GM23338 (cell line): ENCODE measurements around the gene RABL3. TPM values are rescaled to one million over a fixed set of nuclear protein-coding genes. Genes with fewer than 3 reads are reported as not detected.

ENCODE experiments used
- ATAC-seq: fragments of 200-7000 bp; cut with Tn5 transposase; 3 replicates; pipeline ENCODE4 v1.9.1; 2020
- DNase-seq: peaks from one replicate; pipeline ENCODE4 v3.0.0-alpha.2; 2015; ENCODE audit warnings: low spot score
- H2AFZ ChIP-seq: fragments of 200-600 bp; sonication (generic); 2 replicates; pipeline ENCODE4 v1.8.0; 2016; ENCODE audit warnings: antibody characterized with exemption, mild to moderate bottlenecking, moderate library complexity
- H3F3A ChIP-seq: fragments of 200-600 bp; sonication (generic); replicated peaks from 2 replicates; pipeline ENCODE4 v1.8.0; 2017; ENCODE audit warnings: antibody characterized with exemption, mixed run types, low read depth
- H3K27ac ChIP-seq: fragments of 200-600 bp; sonication (generic); 2 replicates; pipeline ENCODE4 v1.6.1; 2016; ENCODE audit warnings: low read depth
- H3K27me3 ChIP-seq: fragments of 200-600 bp; sonication (generic); 2 replicates; pipeline ENCODE4 v1.8.0; 2016; ENCODE audit warnings: mild to moderate bottlenecking, mixed run types, moderate library complexity; ENCODE audit not compliant: insufficient read depth
- H3K36me3 ChIP-seq: fragments of 200-600 bp; sonication (generic); 2 replicates; pipeline ENCODE4 v1.8.0; 2016; ENCODE audit warnings: mild to moderate bottlenecking; ENCODE audit not compliant: insufficient read depth
- H3K4me1 ChIP-seq: fragments of 200-600 bp; sonication (generic); 2 replicates; pipeline ENCODE4 v1.8.0; 2016; ENCODE audit warnings: mild to moderate bottlenecking, moderate library complexity; ENCODE audit not compliant: insufficient read depth
- H3K4me2 ChIP-seq: fragments of 200-600 bp; sonication (generic); 2 replicates; pipeline ENCODE4 v1.7.1; 2017; ENCODE audit warnings: mixed run types
- H3K4me3 ChIP-seq: fragments of 200-600 bp; sonication (generic); 2 replicates; pipeline ENCODE4 v1.6.1; 2016; ENCODE audit warnings: mixed run types
- H3K79me2 ChIP-seq: fragments of 200-600 bp; sonication (generic); replicated peaks from 2 replicates; pipeline ENCODE4 v1.8.0; 2017; ENCODE audit warnings: mild to moderate bottlenecking; ENCODE audit not compliant: insufficient read depth
- H3K9me2 ChIP-seq: fragments of 200-600 bp; sonication (generic); 2 replicates; pipeline ENCODE4 v1.8.0; 2017; ENCODE audit not compliant: insufficient read depth
- H4K20me1 ChIP-seq: fragments of 200-600 bp; sonication (generic); replicated peaks from 2 replicates; pipeline ENCODE4 v1.8.0; 2017; ENCODE audit warnings: mild to moderate bottlenecking; ENCODE audit not compliant: insufficient read depth
- H3K27ac Mint-ChIP-seq: 2 replicates; pipeline ENCODE4 v1.8.0; 2020; ENCODE audit warnings: inconsistent platforms, mild to moderate bottlenecking, moderate library complexity, mixed read lengths
- H3K27me3 Mint-ChIP-seq: 3 replicates; pipeline ENCODE4 v1.8.0; 2022; ENCODE audit warnings: low read depth, mild to moderate bottlenecking, moderate library complexity, mixed read lengths, inconsistent platforms; ENCODE audit not compliant: insufficient read depth, poor library complexity
- H3K36me3 Mint-ChIP-seq: 3 replicates; pipeline ENCODE4 v1.8.0; 2021; ENCODE audit warnings: low read depth, mild to moderate bottlenecking, inconsistent platforms, moderate library complexity, mixed read lengths
- H3K4me1 Mint-ChIP-seq: 3 replicates; pipeline ENCODE4 v1.8.0; 2020; ENCODE audit warnings: mild to moderate bottlenecking, inconsistent platforms, mixed read lengths
- H3K4me3 Mint-ChIP-seq: 3 replicates; pipeline ENCODE4 v1.8.0; 2021; ENCODE audit warnings: moderate library complexity, mild to moderate bottlenecking, inconsistent platforms, mixed read lengths
- H3K9me3 Mint-ChIP-seq: 3 replicates; pipeline ENCODE4 v1.8.0; 2020; ENCODE audit warnings: moderate library complexity, mild to moderate bottlenecking, inconsistent platforms, mixed read lengths
- CREB1 ChIP-seq: fragments of 250-450 bp; sonication (Bioruptor Pico); IDR thresholded peaks from 2 replicates; pipeline ENCODE4 v1.5.0; 2020; ENCODE audit warnings: low read depth, mild to moderate bottlenecking, moderate library complexity
- CTCF ChIP-seq, 2 experiments: fragments of 200-600 bp in 1 of 2; sonication (generic) in 1 of 2; conservative IDR thresholded peaks; 2 replicates each; pipeline versions ENCODE4 v1.5.1 to v1.6.1; 2016 to 2017; ENCODE audit warnings: antibody characterized with exemption in 2 of 2, low read depth in 2 of 2, mild to moderate bottlenecking in 2 of 2, moderate library complexity in 1 of 2
- EZH2 ChIP-seq: fragments of 200-600 bp; sonication (generic); IDR thresholded peaks from one replicate; pipeline ENCODE4 v1.8.0; 2017; ENCODE audit warnings: antibody characterized with exemption, mild to moderate bottlenecking, low read depth; ENCODE audit not compliant: unreplicated experiment
- EZH2phosphoT487 ChIP-seq: fragments of 200-600 bp; sonication (generic); IDR thresholded peaks from one replicate; pipeline ENCODE4 v1.8.1; 2018; ENCODE audit warnings: antibody characterized with exemption; ENCODE audit not compliant: unreplicated experiment
- JUNB ChIP-seq: IDR thresholded peaks from one replicate; pipeline ENCODE4 v1.6.1; 2016; ENCODE audit warnings: antibody characterized with exemption; ENCODE audit not compliant: unreplicated experiment
- NANOG ChIP-seq: IDR thresholded peaks from 2 replicates; pipeline ENCODE4 v1.6.1; 2016; ENCODE audit warnings: antibody characterized with exemption, borderline replicate concordance
- POLR2AphosphoS5 ChIP-seq: IDR thresholded peaks from 2 replicates; pipeline ENCODE4 v1.6.1; 2016; ENCODE audit warnings: antibody characterized with exemption, low read depth
- STAT1 ChIP-seq: IDR thresholded peaks from one replicate; pipeline ENCODE4 v1.6.1; 2016; ENCODE audit warnings: antibody characterized with exemption; ENCODE audit not compliant: unreplicated experiment
- ZNF114 ChIP-seq: fragments of 250-450 bp; sonication (Bioruptor Pico); IDR thresholded peaks from 2 replicates; pipeline ENCODE4 v1.5.0; 2020; ENCODE audit warnings: mild to moderate bottlenecking, moderate library complexity
- ZNF331 ChIP-seq: fragments of 250-450 bp; sonication (Bioruptor Pico); IDR thresholded peaks from 2 replicates; pipeline ENCODE4 v1.5.0; 2020; ENCODE audit warnings: low read depth, mild to moderate bottlenecking, moderate library complexity
- ZNF462 ChIP-seq: fragments of 250-450 bp; sonication (Bioruptor Pico); IDR thresholded peaks from 2 replicates; pipeline ENCODE4 v1.5.0; 2020; ENCODE audit warnings: mild to moderate bottlenecking, moderate library complexity
- polyA plus RNA-seq: library from polyadenylated mRNA; unstranded; fragments of >200 nt; fragmentation: Nextera tagmentation; extraction: Ambion mirVana; gene quantifications from 2 replicates; pipeline ENCODE4 v1.2.1, GENCODE V29; 2016
- total RNA-seq: library from RNA; depleted of rRNA; stranded (reverse); fragments of >200 nt; shearing (Covaris generic); gene quantifications from 2 replicates; pipeline ENCODE4 v1.2.3, GENCODE V29; 2014
- TF ChIP-seq, protein P1 (sequence below): IDR thresholded peaks from 2 replicates; pipeline ENCODE4 v1.6.1; 2016; ENCODE audit warnings: antibody characterized with exemption
- TF ChIP-seq, protein P2 (sequence below): IDR thresholded peaks from one replicate; pipeline ENCODE4 v1.6.1; 2018; ENCODE audit warnings: antibody characterized with exemption; ENCODE audit not compliant: unreplicated experiment

Gene RABL3
- total and polyA plus RNA-seq, 2 experiments from 2014 or later = 7.8 to 9.8 TPM

DNA sequence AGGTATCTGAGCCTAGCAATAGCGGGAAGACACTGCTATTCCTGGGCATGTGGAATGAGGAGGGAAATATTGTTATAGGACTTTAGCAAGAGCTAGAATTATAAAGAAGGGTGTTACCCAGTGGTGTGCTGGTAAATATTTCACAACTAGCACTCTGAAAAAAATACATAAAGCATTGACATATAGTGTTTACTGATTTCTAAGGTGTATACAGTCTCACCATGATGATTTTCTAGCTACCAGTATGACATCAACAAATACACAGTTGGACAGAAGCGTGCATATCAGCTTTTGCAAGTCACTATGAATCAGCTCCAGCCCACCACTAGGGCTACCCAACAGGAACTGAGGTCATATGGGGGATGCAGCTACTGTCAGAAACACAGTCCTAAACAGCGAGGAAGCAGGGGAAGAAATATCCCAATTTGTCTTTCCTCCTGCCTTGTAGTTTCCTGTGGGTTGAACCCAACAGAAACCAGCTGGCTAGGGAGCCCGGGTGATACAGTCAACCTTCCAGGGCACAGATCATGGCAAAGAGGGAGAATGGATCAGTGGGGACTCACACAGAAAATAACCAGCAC, 99.9 kb downstream of the RABL3 start:
- Mint-ChIP-seq H3K27ac (no peak overlapping the region), H3K4me3 (no peak overlapping the region), H3K36me3 (peaks cover 7% of the 10 kb centered on the region; the same call in 2 of the 3 replicates), H3K9me3 (peaks cover 8% of the 10 kb centered on the region; the same call in 1 of the 3 replicates), H3K27me3 (peaks cover 3% of the 10 kb centered on the region), H3K4me1 (peaks cover 15% of the 10 kb centered on the region)
- H4K20me1 ChIP-seq = no peaks in the 10 kb centered on the region
- DNase-seq (no peak), ATAC-seq (no peak)
- no peak overlapping the region for H3K4me3 ChIP-seq
- no peaks in the 10 kb centered on the region for H3K36me3 ChIP-seq
- no peaks in the 10 kb centered on the region for H3K4me1 ChIP-seq
- H3K27ac ChIP-seq = no peak overlapping the region
- H3K79me2 ChIP-seq = no peaks in the 10 kb centered on the region
- no peak overlapping the region; the same call in 1 of the 2 replicates for H2AFZ ChIP-seq
- no peaks in the 10 kb centered on the region for H3F3A ChIP-seq
- TF ChIP-seq, protein P1, sequence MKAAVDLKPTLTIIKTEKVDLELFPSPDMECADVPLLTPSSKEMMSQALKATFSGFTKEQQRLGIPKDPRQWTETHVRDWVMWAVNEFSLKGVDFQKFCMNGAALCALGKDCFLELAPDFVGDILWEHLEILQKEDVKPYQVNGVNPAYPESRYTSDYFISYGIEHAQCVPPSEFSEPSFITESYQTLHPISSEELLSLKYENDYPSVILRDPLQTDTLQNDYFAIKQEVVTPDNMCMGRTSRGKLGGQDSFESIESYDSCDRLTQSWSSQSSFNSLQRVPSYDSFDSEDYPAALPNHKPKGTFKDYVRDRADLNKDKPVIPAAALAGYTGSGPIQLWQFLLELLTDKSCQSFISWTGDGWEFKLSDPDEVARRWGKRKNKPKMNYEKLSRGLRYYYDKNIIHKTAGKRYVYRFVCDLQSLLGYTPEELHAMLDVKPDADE = no peak
- TF ChIP-seq ZNF114 (CRISPR knock-in tag) (no peak), ZNF331 (CRISPR knock-in tag) (no peak), JUNB (no peak), CTCF (conservative IDR thresholded peaks at IDR 0.05; ENCODE audit: low read depth in 2 of 2) (no peak), EZH2phosphoT487 (no peak), ZNF462 (no peak), CREB1 (no peak), STAT1 (no peak), POLR2AphosphoS5 (no peak), EZH2 (no peak), NANOG (no peak)
- TF ChIP-seq, protein P2, sequence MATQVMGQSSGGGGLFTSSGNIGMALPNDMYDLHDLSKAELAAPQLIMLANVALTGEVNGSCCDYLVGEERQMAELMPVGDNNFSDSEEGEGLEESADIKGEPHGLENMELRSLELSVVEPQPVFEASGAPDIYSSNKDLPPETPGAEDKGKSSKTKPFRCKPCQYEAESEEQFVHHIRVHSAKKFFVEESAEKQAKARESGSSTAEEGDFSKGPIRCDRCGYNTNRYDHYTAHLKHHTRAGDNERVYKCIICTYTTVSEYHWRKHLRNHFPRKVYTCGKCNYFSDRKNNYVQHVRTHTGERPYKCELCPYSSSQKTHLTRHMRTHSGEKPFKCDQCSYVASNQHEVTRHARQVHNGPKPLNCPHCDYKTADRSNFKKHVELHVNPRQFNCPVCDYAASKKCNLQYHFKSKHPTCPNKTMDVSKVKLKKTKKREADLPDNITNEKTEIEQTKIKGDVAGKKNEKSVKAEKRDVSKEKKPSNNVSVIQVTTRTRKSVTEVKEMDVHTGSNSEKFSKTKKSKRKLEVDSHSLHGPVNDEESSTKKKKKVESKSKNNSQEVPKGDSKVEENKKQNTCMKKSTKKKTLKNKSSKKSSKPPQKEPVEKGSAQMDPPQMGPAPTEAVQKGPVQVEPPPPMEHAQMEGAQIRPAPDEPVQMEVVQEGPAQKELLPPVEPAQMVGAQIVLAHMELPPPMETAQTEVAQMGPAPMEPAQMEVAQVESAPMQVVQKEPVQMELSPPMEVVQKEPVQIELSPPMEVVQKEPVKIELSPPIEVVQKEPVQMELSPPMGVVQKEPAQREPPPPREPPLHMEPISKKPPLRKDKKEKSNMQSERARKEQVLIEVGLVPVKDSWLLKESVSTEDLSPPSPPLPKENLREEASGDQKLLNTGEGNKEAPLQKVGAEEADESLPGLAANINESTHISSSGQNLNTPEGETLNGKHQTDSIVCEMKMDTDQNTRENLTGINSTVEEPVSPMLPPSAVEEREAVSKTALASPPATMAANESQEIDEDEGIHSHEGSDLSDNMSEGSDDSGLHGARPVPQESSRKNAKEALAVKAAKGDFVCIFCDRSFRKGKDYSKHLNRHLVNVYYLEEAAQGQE = no peak
- H3K27me3 ChIP-seq = no peaks in the 10 kb centered on the region
- no peak overlapping the region for H3K4me2 ChIP-seq
- H3K9me2 ChIP-seq = peaks cover 26% of the 10 kb centered on the region
